Mesenchymal stem cell (in vitro differentiated cells and primary cell): Measurements from ENCODE around the gene OR5H6.

Experiments used
- DNase-seq: peaks from one replicate; pipeline ENCODE4 v3.0.0-alpha.2; 2013
- H2AFZ ChIP-seq: one replicate; pipeline ENCODE4 v1.6.1; 2013; ENCODE audit warnings: low read depth, mild to moderate bottlenecking, control low read depth, inconsistent platforms, low read length, moderate library complexity
- H2AK5ac ChIP-seq: 2 replicates; pipeline ENCODE4 v1.6.1; 2013; ENCODE audit warnings: low read length, moderate library complexity, mild to moderate bottlenecking, inconsistent platforms; ENCODE audit not compliant: severe bottlenecking
- H2BK120ac ChIP-seq: one replicate; pipeline ENCODE4 v1.6.1; 2013; ENCODE audit warnings: low read depth, mild to moderate bottlenecking, inconsistent platforms, low read length, moderate library complexity
- H2BK12ac ChIP-seq, 2 experiments: one replicate each; pipeline ENCODE4 v1.6.1; 2013; ENCODE audit warnings: inconsistent platforms in 2 of 2, low read length in 2 of 2, mild to moderate bottlenecking in 2 of 2, moderate library complexity in 2 of 2, control low read depth in 1 of 2
- H2BK15ac ChIP-seq: one replicate; pipeline ENCODE4 v1.6.1; 2013; ENCODE audit warnings: mild to moderate bottlenecking, low read depth, inconsistent platforms; ENCODE audit not compliant: poor library complexity, severe bottlenecking
- H2BK5ac ChIP-seq: 2 replicates; pipeline ENCODE4 v1.6.1; 2013; ENCODE audit warnings: low read depth, mild to moderate bottlenecking, low read length, control low read depth, inconsistent platforms; ENCODE audit not compliant: poor library complexity, severe bottlenecking
- H3K14ac ChIP-seq, 2 experiments: one replicate each; pipeline ENCODE4 v1.6.1; 2013; ENCODE audit warnings: inconsistent platforms in 2 of 2, low read length in 2 of 2, control low read depth in 1 of 2, mild to moderate bottlenecking in 1 of 2, moderate library complexity in 1 of 2
- H3K18ac ChIP-seq, 2 experiments: one replicate each; pipeline ENCODE4 v1.6.1; 2013; ENCODE audit warnings: inconsistent platforms in 2 of 2, low read length in 2 of 2, control low read depth in 1 of 2, low read depth in 1 of 2, mild to moderate bottlenecking in 1 of 2
- H3K23ac ChIP-seq, 2 experiments: one replicate each; pipeline ENCODE4 v1.6.1; 2013; ENCODE audit warnings: inconsistent platforms in 2 of 2, low read length in 2 of 2, mild to moderate bottlenecking in 2 of 2, moderate library complexity in 2 of 2, control low read depth in 1 of 2
- H3K27ac ChIP-seq: 2 replicates; pipeline ENCODE4 v1.5.1; 2013; ENCODE audit warnings: mild to moderate bottlenecking, moderate library complexity, low read length, control low read depth, inconsistent platforms; ENCODE audit not compliant: poor library complexity, severe bottlenecking
- H3K27me3 ChIP-seq, 2 experiments: 2 replicates each; pipeline versions ENCODE4 v1.6.1 to v1.7.0; 2013; ENCODE audit warnings: low read length in 2 of 2, mild to moderate bottlenecking in 2 of 2, moderate library complexity in 2 of 2, control low read depth in 1 of 2, inconsistent platforms in 1 of 2; ENCODE audit not compliant: control insufficient read depth in 1 of 2, insufficient read depth in 1 of 2
- H3K36me3 ChIP-seq, 2 experiments: 2 replicates each; pipeline versions ENCODE4 v1.6.1 to v1.7.0; 2013; ENCODE audit warnings: low read length in 2 of 2, control low read depth in 1 of 2, inconsistent platforms in 1 of 2, low read depth in 1 of 2, mild to moderate bottlenecking in 1 of 2; ENCODE audit not compliant: insufficient read depth in 2 of 2, control insufficient read depth in 1 of 2
- H3K4ac ChIP-seq, 2 experiments: one replicate each; pipeline ENCODE4 v1.6.1; 2013; ENCODE audit warnings: inconsistent platforms in 2 of 2, low read length in 2 of 2, mild to moderate bottlenecking in 2 of 2, moderate library complexity in 2 of 2, control low read depth in 1 of 2, low read depth in 1 of 2
- H3K4me1 ChIP-seq: 2 replicates; pipeline ENCODE4 v1.6.1; 2013; ENCODE audit warnings: low read depth, low read length, control low read depth; ENCODE audit not compliant: control insufficient read depth, insufficient read depth
- H3K4me2 ChIP-seq: 2 replicates; pipeline ENCODE4 v1.6.1; 2013; ENCODE audit warnings: low read length, mild to moderate bottlenecking, inconsistent platforms; ENCODE audit not compliant: poor library complexity, severe bottlenecking
- H3K4me3 ChIP-seq, 2 experiments: 2 replicates each; pipeline versions ENCODE4 v1.5.1 to v1.7.0; 2013; ENCODE audit warnings: low read length in 2 of 2, mild to moderate bottlenecking in 2 of 2, control low read depth in 1 of 2, low read depth in 1 of 2; ENCODE audit not compliant: insufficient read depth in 1 of 2
- H3K79me1 ChIP-seq: replicated peaks from 2 replicates; pipeline ENCODE4 v1.6.1; 2013; ENCODE audit warnings: mild to moderate bottlenecking, control low read depth, low read length, inconsistent platforms; ENCODE audit not compliant: poor library complexity, severe bottlenecking
- H3K9ac ChIP-seq: 2 replicates; pipeline ENCODE4 v1.7.0; 2013; ENCODE audit warnings: mild to moderate bottlenecking, low read length, moderate library complexity
- H3K9me3 ChIP-seq: 2 replicates; pipeline ENCODE4 v1.7.0; 2013; ENCODE audit warnings: mild to moderate bottlenecking, low read length; ENCODE audit not compliant: control insufficient read depth
- H4K8ac ChIP-seq: one replicate; pipeline ENCODE4 v1.6.1; 2013; ENCODE audit warnings: inconsistent platforms, mild to moderate bottlenecking, low read length, moderate library complexity
- H4K91ac ChIP-seq: one replicate; pipeline ENCODE4 v1.6.1; 2013; ENCODE audit warnings: mild to moderate bottlenecking, low read length, inconsistent platforms
- WGBS: methylation state at CpG from one replicate; pipeline ENCODE4 v1.1.7; 2013; ENCODE audit warnings: mixed read lengths; 5-methylcytosine and 5-hydroxymethylcytosine counted together

OR5H6 gene

GRCh38 chr3:98269846-98270245 lies 5.8 kb downstream of the OR5H6 start:
- WGBS, result 84% methylated on average over 3 of the region's 3 CpGs
- H2BK120ac ChIP-seq, result no peak overlapping the region
- H3K27me3 ChIP-seq, result no peaks in the 10 kb centered on the region
- no peak overlapping the region for H3K4me2 ChIP-seq
- H3K23ac ChIP-seq, result no peak overlapping the region
- no peak overlapping the region for H4K8ac ChIP-seq
- no peak overlapping the region for H2BK12ac ChIP-seq
- no peak overlapping the region for H4K91ac ChIP-seq
- H3K79me1 ChIP-seq, result no peaks in the 10 kb centered on the region
- H2BK5ac ChIP-seq, result no peak overlapping the region
- H3K4me3 ChIP-seq, result no peak overlapping the region
- no peak overlapping the region for H3K14ac ChIP-seq
- no peaks in the 10 kb centered on the region for H3K36me3 ChIP-seq
- no peak overlapping the region for H2AFZ ChIP-seq
- no peak overlapping the region for H3K9ac ChIP-seq
- H3K18ac ChIP-seq, result no peak overlapping the region
- H2AK5ac ChIP-seq, result no peak overlapping the region
- no peak overlapping the region for H2BK15ac ChIP-seq
- no peak for DNase-seq
- H3K4me1 ChIP-seq, result no peaks in the 10 kb centered on the region
- peaks cover 25% of the 10 kb centered on the region for H3K9me3 ChIP-seq
- no peak overlapping the region for H3K27ac ChIP-seq
- no peak overlapping the region for H3K4ac ChIP-seq

GRCh38 chr3:98272126-98272525 lies 8.1 kb downstream of the OR5H6 start:
- H3K9me3 ChIP-seq, result peaks cover 25% of the 10 kb centered on the region
- no peak overlapping the region for H2AK5ac ChIP-seq
- H2BK15ac ChIP-seq, result no peak overlapping the region
- no peak overlapping the region for H3K27ac ChIP-seq
- no peak overlapping the region for H3K23ac ChIP-seq
- no peak overlapping the region for H3K4me2 ChIP-seq
- no peak overlapping the region for H2BK12ac ChIP-seq
- H3K14ac ChIP-seq, result no peak overlapping the region
- no peak for DNase-seq
- H3K4me3 ChIP-seq, result no peak overlapping the region
- no peaks in the 10 kb centered on the region for H3K27me3 ChIP-seq
- no peak overlapping the region for H3K4ac ChIP-seq
- no peak overlapping the region for H2BK120ac ChIP-seq
- no peak overlapping the region for H3K18ac ChIP-seq
- H3K4me1 ChIP-seq, result no peaks in the 10 kb centered on the region
- H2BK5ac ChIP-seq, result no peak overlapping the region
- H2AFZ ChIP-seq, result no peak overlapping the region
- H3K9ac ChIP-seq, result no peak overlapping the region
- no peak overlapping the region for H4K91ac ChIP-seq
- H4K8ac ChIP-seq, result no peak overlapping the region
- H3K36me3 ChIP-seq, result no peaks in the 10 kb centered on the region
- no peaks in the 10 kb centered on the region for H3K79me1 ChIP-seq
- WGBS, result 75% methylated on average over 1 of the region's 3 CpGs

DNA sequence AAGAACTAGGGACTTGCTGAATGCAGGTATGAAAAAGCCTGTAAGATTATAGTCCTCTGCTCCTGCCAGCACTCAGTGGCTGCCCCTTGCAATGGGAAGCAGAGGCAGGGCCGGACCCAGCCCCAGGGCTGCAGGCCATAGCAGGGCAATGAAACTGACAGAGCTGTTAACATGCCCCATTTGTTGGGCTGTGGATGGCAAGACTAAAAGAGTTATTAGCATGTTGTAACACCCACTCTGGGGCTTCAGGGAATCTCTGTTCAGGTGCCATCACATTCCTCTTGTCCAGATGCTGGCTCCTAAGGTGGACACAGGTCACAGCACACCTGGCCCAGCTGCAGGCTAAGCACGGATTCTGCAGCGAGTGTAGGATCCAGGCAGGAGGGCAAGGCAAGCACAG lies 10.9 kb downstream of the OR5H6 start:
- H3K4me1 ChIP-seq, result no peaks in the 10 kb centered on the region
- H3K4me2 ChIP-seq, result no peak overlapping the region
- H3K9ac ChIP-seq, result no peak overlapping the region
- no peak overlapping the region for H3K23ac ChIP-seq
- 71% methylated on average over 3 of the region's 3 CpGs for WGBS
- H3K27me3 ChIP-seq, result no peaks in the 10 kb centered on the region
- H2BK15ac ChIP-seq, result no peak overlapping the region
- no peak overlapping the region for H2AFZ ChIP-seq
- H2AK5ac ChIP-seq, result no peak overlapping the region
- no peak overlapping the region for H3K27ac ChIP-seq
- no peak overlapping the region for H4K8ac ChIP-seq
- H3K18ac ChIP-seq, result no peak overlapping the region
- no peak overlapping the region for H3K4ac ChIP-seq
- no peaks in the 10 kb centered on the region for H3K36me3 ChIP-seq
- no peak overlapping the region for H2BK12ac ChIP-seq
- no peak overlapping the region for H2BK5ac ChIP-seq
- peaks cover 14% of the 10 kb centered on the region for H3K9me3 ChIP-seq
- DNase-seq, result no peak
- no peak overlapping the region for H4K91ac ChIP-seq
- no peaks in the 10 kb centered on the region for H3K79me1 ChIP-seq
- H3K14ac ChIP-seq, result no peak overlapping the region
- no peak overlapping the region for H2BK120ac ChIP-seq
- H3K4me3 ChIP-seq, result no peak overlapping the region

DNA sequence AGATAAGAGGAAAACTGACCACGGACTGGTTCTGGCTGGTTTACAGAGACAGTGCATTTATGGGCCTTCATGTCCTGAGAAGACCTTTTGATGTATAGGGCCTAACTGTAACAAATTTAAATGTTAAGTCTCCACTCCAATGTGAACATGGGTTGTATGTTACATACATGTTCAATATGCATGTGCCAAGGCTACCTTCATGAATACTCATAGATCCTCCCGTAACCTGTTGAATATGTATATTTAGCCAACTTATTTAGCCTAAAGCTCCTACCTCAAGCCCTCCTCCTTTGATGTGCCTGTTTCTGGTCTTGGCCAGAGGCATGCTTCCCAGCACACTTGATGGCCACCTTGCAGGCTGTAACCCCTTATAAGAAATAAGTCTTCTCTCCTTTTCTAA lies 18.2 kb downstream of the OR5H6 start, which contains the start of gene OR5H2:
OR5H2 (plus strand) TSS at position 301 of the 400 bp plus-strand sequence. CDS start 398 bp downstream, outside the sequence.
- no peak within 1 kb of the TSS for H2BK5ac ChIP-seq
- no peaks in the 10 kb centered on the region for H3K36me3 ChIP-seq
- no peak within 1 kb of the TSS for H2BK12ac ChIP-seq
- H3K4ac ChIP-seq, result no peak within 1 kb of the TSS
- no peaks in the 10 kb centered on the region for H3K27me3 ChIP-seq
- no peak within 1 kb of the TSS for H2AK5ac ChIP-seq
- no peak within 1 kb of the TSS for H3K23ac ChIP-seq
- H3K18ac ChIP-seq, result no peak within 1 kb of the TSS
- no peak for DNase-seq
- H2BK120ac ChIP-seq, result no peak within 1 kb of the TSS
- no peak within 1 kb of the TSS for H4K8ac ChIP-seq
- H3K27ac ChIP-seq, result no peak within 1 kb of the TSS
- no peak within 1 kb of the TSS for H2BK15ac ChIP-seq
- H3K4me1 ChIP-seq, result no peaks in the 10 kb centered on the region
- no peak within 1 kb of the TSS for H2AFZ ChIP-seq
- WGBS, result 45% methylated on average over 2 of the region's 2 CpGs
- H4K91ac ChIP-seq, result no peak within 1 kb of the TSS
- peaks cover 3% of the 10 kb centered on the region for H3K9me3 ChIP-seq
- H3K9ac ChIP-seq, result no peak within 1 kb of the TSS
- H3K79me1 ChIP-seq, result no peaks in the 10 kb centered on the region
- H3K4me2 ChIP-seq, result no peak within 1 kb of the TSS
- H3K14ac ChIP-seq, result no peak within 1 kb of the TSS
- H3K4me3 ChIP-seq, result no peak within 1 kb of the TSS
